Ishikawa (cell line): Measurements from ENCODE around the gene C10orf62.
A peak's percentile ranks its signal among the peaks of the same experiment; 100 is the strongest.

ENCODE experiments used
- CEBPB ChIP-seq: IDR thresholded peaks from 2 replicates; pipeline ENCODE4 v1.6.1; 2012
- CREB1 ChIP-seq: IDR thresholded peaks from 2 replicates; pipeline ENCODE4 v1.6.1; 2012; ENCODE audit warnings: low read depth
- EGR1 ChIP-seq: IDR thresholded peaks from 2 replicates; pipeline ENCODE4 v1.6.1; 2012
- EP300 ChIP-seq: IDR thresholded peaks from 2 replicates; pipeline ENCODE4 v1.6.1; 2012; ENCODE audit warnings: borderline replicate concordance
- MAX ChIP-seq: IDR thresholded peaks from 2 replicates; pipeline ENCODE4 v1.6.1; 2012
- RAD21 ChIP-seq: IDR thresholded peaks from 2 replicates; pipeline ENCODE4 v1.6.1; 2012; ENCODE audit warnings: low read depth
- REST ChIP-seq: IDR thresholded peaks from 2 replicates; pipeline ENCODE4 v1.6.1; 2012; ENCODE audit warnings: low read depth, mild to moderate bottlenecking
- TAF1 ChIP-seq: IDR thresholded peaks from 2 replicates; pipeline ENCODE4 v1.6.1; 2012; ENCODE audit warnings: low read depth, mild to moderate bottlenecking
- TCF12 ChIP-seq: IDR thresholded peaks from 2 replicates; pipeline ENCODE4 v1.6.1; 2012; ENCODE audit warnings: low read depth
- TEAD4 ChIP-seq: IDR thresholded peaks from 2 replicates; pipeline ENCODE4 v1.6.1; 2012
- YY1 ChIP-seq: IDR thresholded peaks from 2 replicates; pipeline ENCODE4 v1.6.1; 2012; ENCODE audit warnings: low read depth

GRCh38 chr10:97574374-97575126 is 15.0 kb upstream of the C10orf62 start:
- TF ChIP-seq EP300 (peak; percentile 90), RAD21 (peak; percentile 9; the same call in 1 of the 2 replicates), EGR1 (no peak), TAF1 (no peak), CEBPB (peak; percentile 46; the same call in 1 of the 2 replicates), MAX (peak; percentile 85), REST (no peak), TCF12 (peak; percentile 95), TEAD4 (peak; percentile 100), CREB1 (no peak), YY1 (peak; percentile 62)
